GM18499 (cell line): ENCODE measurements around the gene NINJ2.
"Not testable (repeated sequence)": the region's sequence is repeated elsewhere in the genome, so short reads cannot be mapped to it uniquely, and the experiment has no call there.

ENCODE experiments used
- ATAC-seq: cut with Tn5 transposase; IDR thresholded peaks from one replicate; pipeline ENCODE4 v1.9.1; 2021; ENCODE audit warnings: moderate number of reproducible peaks; ENCODE audit not compliant: insufficient read depth, unreplicated experiment

Gene NINJ2, protein sequence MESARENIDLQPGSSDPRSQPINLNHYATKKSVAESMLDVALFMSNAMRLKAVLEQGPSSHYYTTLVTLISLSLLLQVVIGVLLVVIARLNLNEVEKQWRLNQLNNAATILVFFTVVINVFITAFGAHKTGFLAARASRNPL

DNA sequence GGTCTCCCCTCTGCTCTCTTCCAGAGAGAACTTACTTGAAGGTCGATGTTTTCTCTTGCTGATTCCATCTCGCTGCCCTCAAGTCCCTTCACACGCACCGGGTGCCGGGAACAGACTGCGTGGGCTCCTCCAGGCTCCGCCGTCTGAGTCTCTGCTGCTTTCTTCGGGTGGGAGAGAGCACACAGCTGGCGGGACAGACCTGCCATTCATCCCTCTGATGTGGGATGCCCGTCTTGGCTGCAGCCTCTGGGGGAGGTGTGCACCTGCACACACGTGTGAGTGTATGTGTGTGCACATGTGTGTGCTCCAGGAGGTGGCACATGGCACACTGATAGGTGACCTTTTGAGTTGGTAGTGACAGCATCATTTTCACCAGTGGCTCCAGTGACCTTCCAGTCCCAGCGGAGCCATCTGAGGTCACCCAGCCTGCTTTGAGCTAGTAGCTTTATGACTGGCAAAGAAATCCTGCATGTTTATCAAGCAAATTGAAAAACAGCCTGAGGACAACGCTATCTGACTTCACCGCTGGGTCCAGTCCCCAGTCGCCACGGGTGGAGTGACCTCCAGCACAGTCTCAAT lies at the start of gene NINJ2:
Gene NINJ2 (minus strand): TSS at position 153 of the 579 bp plus-strand sequence. CDS start 85 bp downstream, at position 68.
- no peak for ATAC-seq

DNA sequence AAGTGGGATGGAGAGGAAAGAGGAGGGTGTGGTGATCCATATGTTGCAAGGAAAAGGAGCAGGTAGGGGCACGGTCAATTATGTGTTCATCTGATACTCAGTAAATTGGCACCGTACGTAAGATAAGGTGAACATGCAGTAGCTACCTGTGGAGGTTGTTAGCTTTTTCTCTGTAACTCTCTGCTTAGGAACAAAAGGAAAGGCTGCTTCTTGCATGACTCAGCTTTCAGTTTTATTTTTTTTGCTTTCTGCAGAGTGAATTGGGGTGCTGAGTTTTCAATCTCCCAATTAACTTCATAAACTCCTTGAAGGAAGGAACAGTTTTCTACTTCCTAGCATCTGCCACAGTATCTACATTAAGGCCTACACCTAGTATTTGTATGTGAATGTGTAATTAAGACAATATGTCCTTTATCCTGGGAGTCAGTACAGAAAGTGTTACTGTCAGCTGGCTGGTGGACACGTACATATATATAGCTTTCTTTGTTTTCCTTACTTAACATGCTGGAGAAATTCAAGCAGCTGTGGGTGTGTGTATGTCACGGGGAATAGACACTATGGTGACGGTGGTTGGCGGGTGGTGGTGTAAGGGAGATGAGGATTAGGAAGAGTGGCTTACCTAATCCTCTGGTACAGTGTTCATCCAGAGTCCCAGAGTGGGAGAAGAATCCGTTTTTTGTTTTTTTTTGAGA lies 49.1 kb upstream of the NINJ2 start:
- ATAC-seq = no peak

DNA sequence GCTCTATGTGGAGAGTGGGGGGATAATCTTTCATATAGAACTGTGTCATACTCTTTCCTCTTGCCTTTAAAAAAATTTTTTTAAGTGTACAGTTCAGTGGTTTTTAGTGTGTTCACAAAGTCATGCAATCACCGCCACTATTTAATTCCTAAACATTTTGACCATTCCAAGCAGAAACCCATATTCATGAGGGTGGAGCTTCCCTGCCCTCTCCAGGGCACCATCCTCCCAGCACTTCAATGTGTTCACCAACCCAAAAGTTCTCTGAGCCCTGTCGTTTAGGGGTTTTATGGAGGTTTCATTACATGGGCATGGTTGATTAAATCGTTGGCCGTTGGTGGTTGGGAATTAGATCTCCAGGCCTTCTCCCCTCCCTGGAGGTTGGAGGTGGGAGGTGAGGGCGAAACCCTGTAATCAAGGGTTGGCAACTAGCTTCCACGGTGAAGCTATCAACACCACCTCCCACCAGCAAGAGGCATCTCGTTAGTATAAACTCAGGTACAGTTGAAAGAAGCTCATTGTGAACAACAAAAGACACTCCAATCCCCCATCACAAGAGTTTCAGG lies 46.3 kb upstream of the NINJ2 start:
- no peak for ATAC-seq

DNA sequence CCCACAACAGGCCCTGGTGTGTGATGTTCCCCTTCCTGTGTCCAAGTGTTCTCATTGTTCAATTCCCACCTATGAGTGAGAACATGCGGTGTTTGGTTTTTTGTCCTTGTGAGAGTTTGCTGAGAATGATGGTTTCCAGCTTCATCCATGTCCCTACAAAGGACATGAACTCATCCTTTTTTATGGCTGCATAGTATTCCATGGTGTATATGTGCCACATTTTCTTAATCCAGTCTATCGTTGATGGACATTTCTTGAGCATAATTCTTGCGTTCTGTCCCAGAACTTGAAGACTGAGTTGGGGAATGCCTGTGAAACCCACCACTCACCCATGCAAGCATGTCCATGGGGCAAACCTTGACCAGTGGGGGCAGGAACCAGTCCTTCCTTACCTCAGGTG lies 44.8 kb upstream of the NINJ2 start:
- ATAC-seq = not testable (repeated sequence)

DNA sequence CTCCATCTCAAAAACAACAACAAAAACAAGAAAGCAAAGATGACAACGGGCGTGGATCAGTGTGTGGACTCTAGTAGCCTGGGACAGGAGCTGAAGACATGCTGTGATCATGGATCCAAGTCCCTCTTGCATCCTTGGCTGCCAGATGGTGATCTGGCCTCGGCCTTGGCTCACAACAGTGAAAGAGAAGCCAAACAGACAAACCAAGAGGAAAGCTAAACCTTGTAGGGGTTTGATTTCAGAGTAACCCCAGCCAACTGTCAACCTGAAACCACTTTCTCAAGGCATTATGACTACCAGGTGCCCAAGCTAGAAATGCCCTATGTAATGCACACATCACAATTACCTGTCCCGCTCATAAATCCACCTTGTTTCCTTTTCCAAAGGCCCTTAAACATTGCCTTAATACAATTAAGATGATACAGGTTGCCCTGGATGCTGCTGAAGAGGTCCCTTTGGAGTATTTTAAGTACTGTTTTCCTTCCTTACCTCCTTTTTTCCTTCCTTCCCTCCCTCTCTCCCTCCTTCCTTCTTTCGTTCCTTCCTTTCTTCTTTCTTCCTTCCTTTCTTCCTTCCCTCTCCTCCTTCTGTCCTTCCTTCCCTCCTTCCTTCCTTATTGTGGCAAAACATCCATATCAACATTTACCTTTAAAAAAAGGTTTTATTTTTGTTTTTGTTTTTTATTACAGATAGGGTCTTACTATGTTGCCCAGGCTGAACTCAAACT lies 41.4 kb upstream of the NINJ2 start:
- ATAC-seq = no peak

DNA sequence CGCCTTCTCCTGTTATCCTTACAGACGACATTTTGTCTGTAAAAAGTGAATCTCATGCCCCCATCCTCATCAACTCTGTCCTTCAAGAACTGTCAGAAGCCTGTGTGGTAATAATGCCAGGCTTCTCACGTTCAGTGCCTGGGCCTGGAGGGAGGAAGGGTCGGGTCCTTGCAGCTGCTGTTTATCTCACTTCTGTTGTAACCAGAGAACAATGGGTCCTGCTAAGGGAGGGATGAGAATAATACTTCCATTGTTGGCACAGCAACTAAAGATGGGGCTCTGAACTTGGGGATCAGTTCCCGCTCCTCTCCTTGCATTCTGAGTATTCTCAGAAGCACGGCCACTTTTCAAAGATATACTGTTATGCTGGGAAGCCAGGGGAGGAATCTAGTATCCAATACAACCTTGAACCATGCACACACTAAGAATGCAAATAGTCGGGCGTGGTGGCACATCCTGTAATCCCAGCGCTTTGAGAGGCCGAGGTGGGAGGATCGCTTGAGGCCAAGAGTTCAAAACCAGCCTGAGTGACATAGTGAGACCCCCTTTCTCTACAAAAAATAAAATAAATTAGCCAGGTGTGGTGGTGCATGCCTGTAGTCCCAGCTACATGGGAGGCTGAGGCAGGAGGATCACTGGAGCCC lies 38.8 kb upstream of the NINJ2 start:
- no peak for ATAC-seq

DNA sequence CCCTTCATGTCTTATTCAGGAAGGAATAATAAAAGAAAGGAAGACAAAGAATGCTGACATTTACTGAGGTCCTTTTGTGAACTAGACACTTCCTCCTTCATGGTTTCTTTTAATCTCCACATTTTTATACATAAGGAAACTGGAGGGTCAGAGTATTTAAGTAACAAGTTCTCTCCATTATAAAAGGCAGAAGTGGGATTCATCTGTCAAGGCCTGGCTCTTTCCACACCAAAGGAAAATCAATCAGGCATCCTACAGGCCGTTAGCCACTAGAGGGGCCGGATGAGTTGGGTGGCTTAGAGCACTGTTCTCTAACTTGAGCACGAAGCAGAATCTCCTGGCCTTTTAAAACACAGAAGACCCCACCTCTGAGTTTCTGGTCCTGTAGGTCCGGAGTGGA lies 36.8 kb upstream of the NINJ2 start:
- ATAC-seq = no peak

DNA sequence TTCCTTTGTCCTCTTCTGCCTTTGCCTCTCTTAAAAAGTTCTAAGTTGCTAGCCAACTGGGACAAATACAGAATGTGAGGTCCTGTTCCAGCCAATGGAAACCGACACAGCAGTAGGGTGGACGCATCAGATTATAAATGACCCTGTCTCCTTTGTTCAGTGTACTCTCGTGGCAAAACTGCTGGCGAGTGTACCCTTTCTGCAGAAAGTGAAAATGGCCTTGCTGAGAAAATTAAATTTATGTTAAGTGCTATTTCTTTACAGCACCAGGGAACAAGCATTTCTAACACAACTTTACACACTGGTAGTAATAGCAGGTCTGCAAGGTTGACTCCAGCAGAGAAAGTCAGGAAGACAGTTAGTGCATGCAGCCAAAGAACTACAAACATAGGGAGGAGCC lies 35.0 kb upstream of the NINJ2 start:
- not testable (repeated sequence) for ATAC-seq

DNA sequence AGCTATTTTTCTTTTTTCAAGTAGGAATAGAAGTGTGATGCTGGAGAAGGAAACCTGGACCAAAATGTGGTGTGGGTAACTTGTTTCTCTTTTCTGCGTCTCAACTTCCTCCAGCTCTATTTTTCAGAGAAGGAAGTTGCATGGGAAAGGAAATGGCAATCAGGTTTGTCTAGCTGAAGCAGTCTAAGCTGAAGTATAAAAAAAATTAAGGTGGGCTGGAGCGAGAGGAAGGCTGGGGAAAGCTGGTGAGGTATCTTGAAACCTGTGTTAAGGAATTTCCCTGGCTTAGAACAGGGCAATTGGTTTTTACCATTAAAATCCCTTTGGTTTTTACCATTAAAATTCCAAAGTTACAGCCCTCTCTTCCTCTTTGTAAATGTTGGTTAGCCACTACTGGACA lies 34.2 kb upstream of the NINJ2 start:
- no peak for ATAC-seq

DNA sequence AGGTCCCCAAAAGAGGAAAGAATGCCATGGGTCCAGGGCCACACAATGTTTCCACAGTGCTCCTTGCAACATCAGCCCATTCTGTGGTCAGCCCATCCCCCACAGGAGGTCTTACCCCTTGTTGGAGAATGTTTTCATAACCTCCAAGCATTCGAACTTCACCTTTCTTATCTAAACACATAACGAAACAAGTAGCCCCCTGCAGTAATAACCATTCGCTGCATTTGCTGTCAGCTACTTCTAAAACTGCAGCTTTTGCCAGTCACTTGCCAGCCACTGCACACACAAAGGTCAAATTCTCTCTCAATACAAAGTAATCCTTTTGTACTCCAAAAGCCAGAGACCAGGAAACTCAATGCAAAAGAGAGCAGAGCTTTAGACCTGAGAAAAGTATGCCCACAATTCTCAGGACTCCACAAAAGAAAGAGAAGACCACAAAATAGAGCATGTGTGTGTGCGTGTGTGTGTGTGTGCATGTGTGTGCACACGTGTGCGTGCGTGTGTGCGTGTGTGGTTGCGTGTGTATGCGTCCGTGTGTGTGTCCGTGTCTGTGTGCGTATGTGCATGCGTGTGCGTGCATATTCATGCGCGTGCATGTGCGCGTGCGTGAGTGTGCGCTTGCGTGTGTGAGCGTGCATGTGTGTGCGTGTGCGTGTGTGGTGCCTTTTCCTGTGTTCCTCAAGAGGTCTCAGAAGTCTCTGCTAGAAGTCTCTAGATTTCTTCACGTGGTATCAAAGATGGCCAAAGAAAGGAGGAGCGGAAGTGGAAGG lies 31.7 kb upstream of the NINJ2 start:
- no peak for ATAC-seq

DNA sequence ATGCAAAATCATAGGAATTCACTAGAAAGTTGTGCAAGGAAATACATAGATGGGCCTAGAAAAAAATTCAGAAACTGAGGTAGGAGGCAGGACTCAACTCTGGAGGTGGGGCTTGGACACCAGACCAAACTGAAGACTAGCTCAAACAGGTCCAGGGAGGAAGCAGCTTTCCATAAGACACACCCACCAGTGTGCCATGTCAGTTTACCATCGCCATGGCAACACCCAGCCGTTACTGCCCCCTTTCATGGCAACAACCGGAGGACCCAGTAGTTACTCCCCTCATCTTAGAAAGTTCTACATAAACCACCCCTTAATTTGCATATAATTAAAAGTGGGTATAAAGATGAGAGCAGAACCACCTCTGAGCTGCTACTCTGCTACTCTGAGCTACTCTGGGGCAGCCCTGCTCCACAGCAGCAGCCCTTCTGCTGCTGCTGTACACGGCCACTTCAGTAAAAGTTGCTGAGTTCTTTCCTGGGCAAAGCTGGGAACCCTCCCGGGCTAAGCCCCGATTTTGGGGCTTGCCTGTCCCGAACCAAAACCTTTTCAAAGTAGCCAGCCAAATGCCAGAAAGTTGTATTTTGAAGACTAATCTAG lies 30.8 kb upstream of the NINJ2 start:
- ATAC-seq = no peak

DNA sequence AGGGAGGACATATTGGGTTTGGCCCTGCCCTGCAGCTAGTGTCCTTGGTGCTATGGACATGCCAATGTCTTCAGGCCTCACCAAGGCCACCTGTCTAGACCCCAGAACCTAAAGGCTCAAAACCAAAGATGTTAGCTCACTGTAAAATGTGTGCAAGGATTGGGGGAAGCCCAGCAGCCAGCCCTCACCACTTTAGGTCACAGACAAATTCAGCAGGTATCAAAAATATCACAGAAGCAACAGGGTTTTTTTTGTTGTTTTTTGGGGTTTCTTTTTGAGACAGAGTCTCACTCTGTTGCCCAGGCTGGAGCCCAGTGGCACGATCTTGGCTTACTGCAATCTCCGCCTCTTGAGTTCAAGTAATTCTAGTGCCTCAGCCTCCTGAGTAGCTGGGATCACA lies 29.0 kb upstream of the NINJ2 start:
- no peak for ATAC-seq

DNA sequence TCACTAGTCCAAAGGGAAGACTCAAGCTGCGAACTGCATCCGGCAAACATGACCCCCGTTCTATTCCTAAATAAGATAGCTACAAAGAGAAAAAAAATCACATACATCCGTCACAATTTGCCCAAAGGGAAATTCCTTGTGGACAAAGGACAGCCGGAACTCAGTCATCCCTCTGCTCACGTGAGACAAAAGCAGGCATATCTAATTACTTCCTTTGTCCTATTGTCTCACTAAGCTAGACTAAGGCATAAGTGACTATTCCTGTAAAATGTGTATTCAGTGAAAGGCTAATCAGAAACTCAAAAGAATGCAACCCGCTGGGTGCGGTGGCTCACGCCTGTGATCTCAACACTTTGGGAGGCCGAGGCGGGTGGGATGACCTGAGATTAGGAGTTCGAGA lies 27.2 kb upstream of the NINJ2 start:
- no peak for ATAC-seq

DNA sequence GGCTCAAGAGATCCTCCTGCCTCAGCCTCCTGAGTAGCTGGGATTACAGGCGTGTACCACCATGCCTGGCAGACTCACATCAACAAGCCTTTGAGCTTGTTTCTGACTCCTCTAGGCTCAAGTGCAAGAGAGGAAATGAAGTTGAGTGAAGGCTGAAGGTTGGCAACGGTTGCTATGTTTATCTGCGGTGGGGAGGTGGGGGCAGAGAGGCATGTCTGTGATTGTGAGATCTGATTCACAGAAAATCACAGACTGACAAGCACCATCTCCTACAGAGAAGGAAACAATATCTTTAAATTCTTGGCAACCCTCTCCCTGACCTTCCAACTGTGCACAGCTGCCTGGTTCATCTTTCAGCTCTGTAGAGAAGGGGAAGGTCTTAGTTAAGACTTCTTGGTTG lies 22.1 kb upstream of the NINJ2 start:
- ATAC-seq = no peak

DNA sequence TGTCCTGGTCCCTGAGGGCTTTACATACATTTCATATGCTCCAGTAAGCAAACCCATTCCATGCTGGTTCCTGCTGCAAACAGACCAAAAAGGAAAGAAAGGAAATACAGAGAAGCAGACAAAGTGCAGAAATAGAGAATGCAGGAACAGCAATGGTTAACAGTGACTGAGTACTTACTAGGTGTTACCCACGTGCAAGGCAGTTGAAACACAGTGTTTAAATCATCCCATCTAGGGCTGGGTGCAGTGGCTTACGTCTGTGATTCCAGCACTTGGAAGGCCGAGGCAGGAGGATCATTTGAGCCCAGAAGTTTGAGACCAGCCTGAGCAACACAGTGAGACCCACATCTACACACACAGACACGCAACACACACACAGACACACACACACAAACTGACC lies 21.2 kb upstream of the NINJ2 start:
- ATAC-seq = no peak

DNA sequence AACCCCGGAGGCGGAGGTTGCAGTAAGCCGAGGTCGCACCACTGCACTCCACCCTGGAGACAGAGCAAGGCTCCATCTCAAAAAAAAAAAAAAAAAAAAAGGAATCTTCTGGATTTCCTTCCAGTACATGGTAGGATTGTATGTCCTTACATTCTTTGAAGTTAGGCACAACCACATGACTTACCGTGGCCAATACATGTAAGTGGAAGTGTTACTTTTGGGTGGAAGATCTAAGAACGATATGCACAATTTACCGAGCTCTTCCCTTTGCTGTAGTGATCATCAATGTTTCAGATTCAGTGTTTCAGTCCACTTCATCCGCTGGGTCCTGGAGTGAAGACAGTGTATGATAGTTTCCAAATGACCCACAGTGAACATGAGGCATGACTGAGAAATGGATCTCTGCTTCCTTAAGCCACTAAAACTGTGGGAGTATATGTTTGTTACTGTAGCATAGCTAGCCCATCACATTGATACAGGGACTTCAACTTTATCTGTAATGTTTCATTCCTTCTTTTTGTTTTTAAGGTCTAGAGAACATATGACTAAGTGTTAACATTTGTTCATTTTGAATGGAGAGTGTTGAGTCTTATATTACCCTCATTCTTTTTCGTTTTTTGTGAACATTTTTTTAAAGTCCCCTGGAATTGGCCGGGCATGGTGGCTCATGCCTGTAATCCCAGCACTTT lies 18.5 kb upstream of the NINJ2 start:
- ATAC-seq = no peak

DNA sequence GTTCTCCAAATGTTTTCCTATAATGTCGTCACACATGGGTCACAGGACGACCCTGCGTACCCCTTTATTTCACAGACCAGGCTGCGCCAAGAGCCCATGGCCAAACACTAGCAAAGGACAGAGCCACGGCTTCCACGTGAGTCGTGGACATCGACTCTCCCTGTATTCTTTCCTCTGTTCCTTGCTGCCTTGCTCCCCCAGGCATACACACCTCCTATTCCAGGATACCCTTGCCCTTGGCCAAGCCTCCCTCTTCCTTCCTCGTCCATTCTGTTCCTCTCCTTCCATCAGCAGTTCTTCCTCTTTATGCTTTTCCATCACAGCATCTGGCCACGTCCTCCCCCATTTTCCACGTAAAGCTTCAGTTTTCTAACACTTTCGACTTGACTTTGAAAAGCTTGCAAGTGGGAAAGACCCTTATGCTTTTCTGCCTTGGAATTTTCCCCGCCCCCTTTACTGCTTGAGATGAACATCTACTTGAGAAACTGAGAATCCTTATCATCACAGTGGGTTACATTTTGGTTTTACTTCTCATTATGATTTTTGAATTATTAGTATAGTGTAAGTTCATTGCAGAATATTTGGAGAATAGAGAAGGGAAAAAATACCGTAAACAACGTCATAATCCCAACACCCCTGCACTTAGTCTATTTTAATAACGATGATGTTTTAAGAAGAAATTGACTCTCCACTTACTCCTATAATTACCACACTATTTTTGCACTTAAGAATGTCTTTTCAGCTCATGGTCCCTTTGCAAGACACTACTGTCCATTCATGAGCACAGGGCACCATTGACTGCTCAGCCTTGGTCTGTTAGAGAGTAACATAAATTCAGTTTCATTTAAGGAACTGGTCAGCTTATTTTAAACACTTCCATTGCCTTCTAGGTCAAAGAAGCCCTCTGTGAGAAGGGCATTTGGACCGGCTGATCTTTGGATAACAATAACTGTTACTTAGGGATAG lies 15.8 kb upstream of the NINJ2 start:
- no peak for ATAC-seq

DNA sequence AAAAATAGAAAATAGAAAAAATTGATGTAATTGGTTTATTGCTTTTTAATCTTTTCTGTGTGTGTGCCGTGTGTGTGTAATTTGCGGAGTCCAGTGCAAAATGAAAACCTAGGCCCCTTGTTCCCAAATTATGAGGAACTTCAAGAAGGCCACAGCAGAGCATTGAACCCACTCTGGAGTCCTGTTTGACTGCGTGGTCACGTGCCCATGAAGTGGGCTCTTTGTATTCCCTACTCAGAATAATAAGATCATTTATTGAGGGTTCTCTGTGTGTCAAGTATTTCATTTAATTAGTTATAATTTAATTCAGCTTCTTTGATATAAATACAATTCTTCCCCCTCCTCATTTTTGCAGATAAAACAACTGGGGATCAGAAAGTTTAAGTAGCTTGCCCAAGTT lies 12.3 kb upstream of the NINJ2 start:
- ATAC-seq = no peak
